Cardiac fibroblast (primary cell): ENCODE results near the gene YJU2.

Experiments
- DNase-seq, 2 donors: peaks; one replicate each; pipeline versions ENCODE4 v3.0.0 to v3.0.0-alpha.2; 2010; ENCODE audit warnings: low read depth in 2 of 2
- H3K4me3 ChIP-seq, 2 donors: replicated peaks in 1 of 2; 1 replicate in 1 of 2; 2 replicates in 1 of 2; pipeline ENCODE4 v1.5.1; 2011; ENCODE audit warnings: low read depth in 2 of 2, low read length in 2 of 2, mild to moderate bottlenecking in 2 of 2, moderate library complexity in 1 of 2
- CTCF ChIP-seq: IDR thresholded peaks from one replicate; pipeline ENCODE4 v1.5.1; 2011; ENCODE audit warnings: low read depth, mild to moderate bottlenecking, low read length, inconsistent platforms

Gene YJU2

GRCh38 chr19:4258181-4258580, 11.3 kb downstream of the YJU2 start:
- DNase-seq: no peak
- H3K4me3 ChIP-seq: no peak overlapping the region
- TF ChIP-seq CTCF: no peak

DNA sequence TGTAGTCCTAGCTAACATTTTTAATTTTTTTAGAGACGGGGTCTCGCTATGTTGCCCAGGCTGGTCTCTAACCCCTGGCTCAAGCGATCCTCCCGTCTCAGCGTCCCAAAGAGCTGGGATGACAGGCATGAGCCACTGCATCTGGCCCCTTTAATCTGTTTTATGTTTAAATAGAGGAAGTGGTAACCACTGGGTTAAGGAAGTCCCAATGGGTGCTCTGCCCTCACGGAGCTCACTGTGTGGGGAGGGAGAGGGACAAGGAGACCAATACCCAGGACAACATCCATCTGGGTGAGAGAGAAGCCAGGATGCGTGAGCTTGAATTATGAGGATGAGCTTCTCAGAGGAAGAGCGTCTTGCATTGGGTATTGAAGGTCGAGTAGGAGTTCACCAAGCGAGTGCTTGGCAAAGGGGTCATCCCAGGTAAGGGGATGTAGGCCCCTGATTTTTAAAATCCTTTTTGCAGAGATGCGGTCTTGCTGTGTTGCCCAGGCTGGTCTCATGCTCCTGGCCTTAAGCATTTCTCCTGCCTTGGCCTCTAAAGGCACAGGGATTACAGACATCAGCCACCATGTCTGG, 13.8 kb downstream of the YJU2 start:
- no peak for TF ChIP-seq CTCF
- no peak for DNase-seq
- H3K4me3 ChIP-seq: no peak overlapping the region

- no peak for TF ChIP-seq CTCF
- no peak overlapping the region for H3K4me3 ChIP-seq
- DNase-seq: no peak
Measured at GRCh38 chr19:4264812-4265211, 17.9 kb downstream of the YJU2 start.

GRCh38 chr19:4266253-4267000, 19.5 kb downstream of the YJU2 start:
- TF ChIP-seq CTCF: no peak
- DNase-seq: no peak

DNA sequence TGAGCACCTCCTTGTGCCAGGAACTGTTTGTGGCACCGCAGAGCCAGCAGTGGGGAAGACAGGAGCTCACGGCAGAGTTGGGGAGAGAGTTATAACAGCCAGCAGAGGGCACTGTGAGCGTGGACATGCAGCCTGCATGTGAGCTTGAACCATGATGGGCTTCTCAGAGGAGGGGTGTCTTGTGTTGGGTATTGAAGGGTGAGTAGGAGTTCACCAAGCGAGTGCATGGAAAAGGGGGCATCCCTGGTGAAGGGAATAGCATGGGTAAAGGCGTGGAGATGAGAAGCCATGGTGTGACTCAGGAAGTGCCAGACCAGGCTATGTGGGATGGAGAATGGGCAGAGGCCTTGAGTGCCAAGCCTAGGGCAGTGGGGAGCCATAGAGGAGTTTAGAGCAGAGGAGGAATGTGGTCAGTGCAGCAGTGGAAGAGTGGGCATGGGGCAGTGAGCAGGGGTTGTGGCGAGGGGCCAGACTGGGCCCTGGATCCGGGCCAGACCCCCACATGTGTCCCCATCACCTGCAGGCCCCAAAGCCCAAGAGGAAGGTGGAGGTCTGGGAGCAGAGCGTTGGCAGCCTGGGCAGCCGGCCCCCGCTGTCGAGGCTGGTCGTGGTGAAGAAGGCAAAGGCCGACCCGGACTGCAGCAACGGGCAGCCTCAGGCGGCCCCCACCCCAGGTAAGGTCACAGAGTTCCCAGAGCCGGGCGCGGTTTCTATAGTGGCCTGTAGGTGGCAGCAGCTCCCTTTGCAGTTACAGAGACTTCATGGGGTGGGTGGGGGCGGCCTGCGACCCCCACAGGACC, 20.4 kb downstream of the YJU2 start:
- no peak overlapping the region for H3K4me3 ChIP-seq
- TF ChIP-seq CTCF: peak; percentile 80
- peak; percentile 52 to 70 for DNase-seq

More at GRCh38 chr19:4266253-4267000, 19.5 kb downstream of the YJU2 start:
- H3K4me3 ChIP-seq: no peak overlapping the region

DNA sequence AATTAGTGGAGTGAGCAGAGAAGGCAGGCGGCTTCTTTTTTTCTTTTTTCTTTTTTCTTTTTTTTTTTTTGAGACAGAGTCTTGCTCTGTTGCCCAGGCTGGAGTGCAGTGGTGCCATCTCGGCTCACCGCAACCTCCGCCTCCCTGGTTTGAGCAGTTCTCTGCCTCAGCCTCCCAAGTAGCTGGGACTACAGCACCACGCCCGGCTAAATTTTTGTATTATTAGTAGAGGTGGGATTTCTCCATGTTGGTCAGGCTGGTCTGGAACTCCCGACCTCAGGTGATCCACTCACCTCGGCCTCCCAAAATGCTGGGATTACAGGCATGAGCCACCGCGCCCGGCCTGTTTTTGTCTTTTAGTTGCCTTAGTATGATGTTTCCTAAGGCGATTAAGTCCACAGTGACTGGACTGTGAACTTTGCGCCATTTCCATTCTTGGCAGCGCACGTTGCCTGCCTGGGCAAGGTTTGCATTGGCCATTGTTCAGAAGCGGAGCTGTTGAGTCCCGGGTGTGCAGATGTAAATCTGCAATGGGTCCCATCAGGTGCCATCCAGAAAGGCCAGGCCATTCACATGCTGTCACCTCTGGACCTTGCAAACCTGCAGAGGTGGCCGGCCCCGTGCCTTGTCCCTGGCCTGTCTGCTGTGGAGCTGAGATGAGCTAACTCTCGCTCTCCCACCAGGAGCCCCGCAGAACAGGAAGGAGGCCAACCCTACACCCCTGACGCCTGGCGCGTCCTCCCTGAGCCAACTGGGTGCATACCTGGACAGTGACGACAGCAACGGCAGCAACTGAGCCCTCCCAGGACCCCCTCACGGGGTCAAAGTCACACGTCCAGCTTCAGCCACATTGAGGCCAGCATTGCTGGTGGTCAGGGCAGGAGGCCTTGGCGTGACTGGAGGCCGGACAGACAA, 21.3 kb downstream of the YJU2 start:
- no peak overlapping the region for H3K4me3 ChIP-seq
- no peak for TF ChIP-seq CTCF
- no peak for DNase-seq
